Hepatocyte (in vitro differentiated cells): ENCODE results near the gene GYS1.

Source experiments
- EZH2 ChIP-seq: fragments of 200-600 bp; sonication (generic); IDR thresholded peaks from 2 replicates; pipeline ENCODE4 v1.6.1; 2016; ENCODE audit warnings: antibody characterized with exemption, mild to moderate bottlenecking, borderline replicate concordance
- EZH2phosphoT487 ChIP-seq: fragments of 200-600 bp; sonication (generic); IDR thresholded peaks from one replicate; pipeline ENCODE4 v1.6.1; 2018; ENCODE audit warnings: antibody characterized with exemption, mild to moderate bottlenecking, low read depth, moderate library complexity; ENCODE audit not compliant: unreplicated experiment, severe bottlenecking
- TF ChIP-seq, protein P1 (sequence below): fragments of 200-600 bp; sonication (generic); IDR thresholded peaks from 2 replicates; pipeline ENCODE4 v1.5.1; 2016; ENCODE audit warnings: antibody characterized with exemption, mild to moderate bottlenecking; ENCODE audit not compliant: poor library complexity

DNA sequence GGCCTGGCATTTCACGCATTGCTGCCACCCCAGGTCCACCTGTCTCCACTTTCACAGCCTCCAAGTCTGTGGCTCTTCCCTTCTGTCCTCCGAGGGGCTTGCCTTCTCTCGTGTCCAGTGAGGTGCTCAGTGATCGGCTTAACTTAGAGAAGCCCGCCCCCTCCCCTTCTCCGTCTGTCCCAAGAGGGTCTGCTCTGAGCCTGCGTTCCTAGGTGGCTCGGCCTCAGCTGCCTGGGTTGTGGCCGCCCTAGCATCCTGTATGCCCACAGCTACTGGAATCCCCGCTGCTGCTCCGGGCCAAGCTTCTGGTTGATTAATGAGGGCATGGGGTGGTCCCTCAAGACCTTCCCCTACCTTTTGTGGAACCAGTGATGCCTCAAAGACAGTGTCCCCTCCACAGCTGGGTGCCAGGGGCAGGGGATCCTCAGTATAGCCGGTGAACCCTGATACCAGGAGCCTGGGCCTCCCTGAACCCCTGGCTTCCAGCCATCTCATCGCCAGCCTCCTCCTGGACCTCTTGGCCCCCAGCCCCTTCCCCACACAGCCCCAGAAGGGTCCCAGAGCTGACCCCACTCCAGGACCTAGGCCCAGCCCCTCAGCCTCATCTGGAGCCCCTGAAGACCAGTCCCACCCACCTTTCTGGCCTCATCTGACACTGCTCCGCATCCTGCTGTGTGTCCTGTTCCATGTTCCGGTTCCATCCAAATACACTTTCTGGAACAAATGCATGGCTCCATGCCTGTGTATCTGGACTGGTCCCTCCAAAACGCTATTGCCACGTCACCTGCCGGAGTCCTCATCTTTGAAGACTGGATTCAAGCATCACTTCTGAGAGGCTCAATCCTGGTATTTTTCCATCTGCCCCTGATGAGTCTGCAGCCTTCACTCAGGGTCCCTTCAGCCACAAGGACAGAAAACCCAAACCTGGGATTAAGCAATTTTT, 70.3 kb downstream of the GYS1 start:
- TF ChIP-seq, protein P1, sequence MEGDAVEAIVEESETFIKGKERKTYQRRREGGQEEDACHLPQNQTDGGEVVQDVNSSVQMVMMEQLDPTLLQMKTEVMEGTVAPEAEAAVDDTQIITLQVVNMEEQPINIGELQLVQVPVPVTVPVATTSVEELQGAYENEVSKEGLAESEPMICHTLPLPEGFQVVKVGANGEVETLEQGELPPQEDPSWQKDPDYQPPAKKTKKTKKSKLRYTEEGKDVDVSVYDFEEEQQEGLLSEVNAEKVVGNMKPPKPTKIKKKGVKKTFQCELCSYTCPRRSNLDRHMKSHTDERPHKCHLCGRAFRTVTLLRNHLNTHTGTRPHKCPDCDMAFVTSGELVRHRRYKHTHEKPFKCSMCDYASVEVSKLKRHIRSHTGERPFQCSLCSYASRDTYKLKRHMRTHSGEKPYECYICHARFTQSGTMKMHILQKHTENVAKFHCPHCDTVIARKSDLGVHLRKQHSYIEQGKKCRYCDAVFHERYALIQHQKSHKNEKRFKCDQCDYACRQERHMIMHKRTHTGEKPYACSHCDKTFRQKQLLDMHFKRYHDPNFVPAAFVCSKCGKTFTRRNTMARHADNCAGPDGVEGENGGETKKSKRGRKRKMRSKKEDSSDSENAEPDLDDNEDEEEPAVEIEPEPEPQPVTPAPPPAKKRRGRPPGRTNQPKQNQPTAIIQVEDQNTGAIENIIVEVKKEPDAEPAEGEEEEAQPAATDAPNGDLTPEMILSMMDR: no peak
- TF ChIP-seq EZH2 (no peak), EZH2phosphoT487 (no peak)
